ENCODE measurements around the gene STBD1. TPM values are rescaled to one million over a fixed set of nuclear protein-coding genes. Genes with fewer than 3 reads are reported as not detected.

Gene STBD1
- total and polyA plus RNA-seq, 8 donors = 2.2 to 9.0 (median 2.7) TPM

DNA sequence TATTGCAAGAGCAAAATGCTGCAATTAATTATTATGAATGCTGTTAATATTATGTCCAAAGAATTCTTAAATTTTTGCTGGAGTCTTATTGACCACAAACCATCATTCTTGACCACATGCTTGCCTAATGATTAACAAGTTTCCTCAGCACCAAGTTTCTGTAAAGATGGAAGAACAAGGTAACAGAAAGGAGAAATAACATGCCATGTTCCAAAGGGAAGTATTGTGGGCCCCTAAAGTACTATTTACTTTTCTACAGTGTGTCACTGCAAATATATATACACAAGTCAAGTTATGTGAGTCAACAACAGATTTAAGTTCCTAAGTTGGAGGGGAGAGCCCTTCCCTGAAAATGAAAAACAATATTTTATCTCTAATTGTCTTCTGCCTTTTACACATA lies 34.5 kb upstream of the STBD1 start:
- no peaks in the 10 kb centered on the region for H3K4me1 ChIP-seq
- ATAC-seq (peak; percentile 69), DNase-seq (no peak)
- no peaks in the 10 kb centered on the region for H3K9me3 ChIP-seq
- no peaks in the 10 kb centered on the region for H3K27me3 ChIP-seq
- H3K27ac ChIP-seq = no peak overlapping the region
- H3K4me3 ChIP-seq = no peak overlapping the region
- TF ChIP-seq, protein P1, sequence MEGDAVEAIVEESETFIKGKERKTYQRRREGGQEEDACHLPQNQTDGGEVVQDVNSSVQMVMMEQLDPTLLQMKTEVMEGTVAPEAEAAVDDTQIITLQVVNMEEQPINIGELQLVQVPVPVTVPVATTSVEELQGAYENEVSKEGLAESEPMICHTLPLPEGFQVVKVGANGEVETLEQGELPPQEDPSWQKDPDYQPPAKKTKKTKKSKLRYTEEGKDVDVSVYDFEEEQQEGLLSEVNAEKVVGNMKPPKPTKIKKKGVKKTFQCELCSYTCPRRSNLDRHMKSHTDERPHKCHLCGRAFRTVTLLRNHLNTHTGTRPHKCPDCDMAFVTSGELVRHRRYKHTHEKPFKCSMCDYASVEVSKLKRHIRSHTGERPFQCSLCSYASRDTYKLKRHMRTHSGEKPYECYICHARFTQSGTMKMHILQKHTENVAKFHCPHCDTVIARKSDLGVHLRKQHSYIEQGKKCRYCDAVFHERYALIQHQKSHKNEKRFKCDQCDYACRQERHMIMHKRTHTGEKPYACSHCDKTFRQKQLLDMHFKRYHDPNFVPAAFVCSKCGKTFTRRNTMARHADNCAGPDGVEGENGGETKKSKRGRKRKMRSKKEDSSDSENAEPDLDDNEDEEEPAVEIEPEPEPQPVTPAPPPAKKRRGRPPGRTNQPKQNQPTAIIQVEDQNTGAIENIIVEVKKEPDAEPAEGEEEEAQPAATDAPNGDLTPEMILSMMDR (IDR thresholded peaks at IDR 0.05) = no peak
- H3K36me3 ChIP-seq = no peaks in the 10 kb centered on the region
- intact Hi-C loops (cut with DNase I) = no loop called here

DNA sequence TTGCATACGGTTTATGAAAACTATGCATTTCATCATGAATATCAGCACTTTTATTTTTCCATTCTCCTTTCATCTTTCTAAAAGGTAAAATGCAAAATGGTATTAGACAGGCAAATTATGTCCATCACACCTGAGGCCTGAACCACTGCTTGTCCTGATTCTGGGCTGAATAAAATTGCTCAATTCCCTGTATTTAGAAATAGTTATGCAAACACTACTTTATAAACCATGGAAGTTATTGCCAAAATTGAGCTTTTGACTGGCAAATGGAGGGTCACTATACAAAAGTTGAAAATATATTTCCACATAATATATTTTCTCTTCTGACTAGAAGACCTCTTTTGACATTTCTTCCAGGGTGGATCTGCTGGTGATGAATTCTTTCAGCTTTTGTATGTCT lies 34.0 kb upstream of the STBD1 start:
- Histone ChIP-seq H3K27me3 (no peaks in the 10 kb centered on the region), H3K4me3 (no peak overlapping the region), H3K36me3 (no peaks in the 10 kb centered on the region), H3K4me1 (no peaks in the 10 kb centered on the region), H3K27ac (no peak overlapping the region), H3K9me3 (no peaks in the 10 kb centered on the region)
- TF ChIP-seq, protein P1 (IDR thresholded peaks at IDR 0.05) = no peak
- peak; percentile 24 for ATAC-seq
- DNase-seq = no peak
- intact Hi-C loops (cut with DNase I) = no loop called here

DNA sequence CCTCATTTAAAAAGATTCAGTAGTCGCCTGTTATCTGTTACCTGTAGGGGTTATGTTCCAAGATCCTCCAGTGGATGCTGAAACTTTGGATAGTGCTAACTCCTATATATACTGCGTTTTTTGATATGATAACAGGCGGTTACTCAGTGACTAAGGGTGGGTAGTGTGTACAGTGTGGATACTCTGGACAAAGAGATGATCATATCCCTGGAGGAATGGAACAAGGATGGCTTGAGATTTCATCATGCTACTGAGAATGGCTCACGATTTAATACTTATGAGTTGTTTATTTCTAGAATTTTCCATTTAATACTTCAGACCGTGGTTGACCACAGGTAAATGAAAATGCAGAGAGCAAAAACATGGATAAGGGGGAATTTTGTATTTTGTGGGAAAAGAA lies 33.5 kb upstream of the STBD1 start:
- H3K4me1 ChIP-seq = no peaks in the 10 kb centered on the region
- H3K9me3 ChIP-seq = no peaks in the 10 kb centered on the region
- ATAC-seq (no peak), DNase-seq (no peak)
- H3K27ac ChIP-seq = no peak overlapping the region
- intact Hi-C loops (cut with DNase I) = no loop called here
- no peaks in the 10 kb centered on the region for H3K36me3 ChIP-seq
- H3K4me3 ChIP-seq = no peak overlapping the region
- no peaks in the 10 kb centered on the region for H3K27me3 ChIP-seq
- TF ChIP-seq, protein P1 (IDR thresholded peaks at IDR 0.05) = no peak

DNA sequence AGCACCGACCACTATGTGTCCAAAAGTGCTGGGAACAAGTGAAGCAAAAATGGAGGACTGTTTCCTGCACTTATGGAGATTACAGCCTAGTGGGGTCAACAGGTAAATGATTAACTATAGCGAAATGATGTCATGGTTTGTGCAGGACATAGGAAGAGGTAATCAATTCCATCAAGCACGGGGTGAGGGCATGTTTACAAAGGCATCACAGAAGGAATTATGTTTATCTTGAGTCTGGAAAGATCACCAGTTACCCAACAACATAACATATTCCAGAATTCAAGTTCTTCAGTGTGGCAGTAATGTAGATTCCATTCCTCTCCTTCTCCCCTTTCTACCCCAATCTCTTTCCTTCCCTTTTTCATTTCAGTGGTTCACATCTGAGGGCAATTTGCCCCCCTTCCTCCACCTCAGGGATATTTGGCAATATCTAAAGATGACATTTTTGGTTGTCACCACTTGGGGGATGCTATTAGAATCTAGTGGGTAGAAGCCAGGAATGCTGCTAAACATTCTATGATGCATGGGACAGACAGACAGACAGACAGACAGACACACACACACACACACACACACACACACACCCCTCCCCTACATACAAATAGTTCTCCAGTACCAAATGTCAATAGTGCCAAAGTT lies 30.9 kb upstream of the STBD1 start:
- no peak overlapping the region for H3K4me3 ChIP-seq
- no peak overlapping the region for H3K27ac ChIP-seq
- H3K36me3 ChIP-seq = no peaks in the 10 kb centered on the region
- intact Hi-C loops (cut with DNase I) = no loop called here
- TF ChIP-seq, protein P1 (IDR thresholded peaks at IDR 0.05) = no peak
- ATAC-seq = no peak
- peaks cover 0 to 11% of the 10 kb centered on the region in 2 donors for H3K4me1 ChIP-seq
- DNase-seq = no peak
- H3K27me3 ChIP-seq = no peaks in the 10 kb centered on the region
- H3K9me3 ChIP-seq = no peaks in the 10 kb centered on the region

DNA sequence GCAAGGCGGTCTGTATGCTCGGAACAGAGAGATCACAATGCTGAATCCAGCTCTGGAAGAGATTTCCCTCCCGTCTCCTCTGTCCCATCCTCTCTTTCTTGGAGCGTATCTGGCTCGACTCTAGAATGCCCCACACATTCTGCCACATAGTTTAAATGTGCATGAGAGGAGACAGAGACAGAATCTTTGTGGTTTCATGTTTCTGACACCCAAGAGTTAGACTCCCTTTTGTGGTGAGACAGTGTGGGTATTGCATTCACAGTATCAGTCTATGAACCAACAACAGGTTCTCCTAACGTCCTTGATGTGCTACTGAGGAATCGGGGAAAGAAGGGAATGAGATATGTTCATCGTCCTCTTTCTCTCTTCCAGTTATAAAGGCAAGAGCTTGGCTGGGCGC lies 29.7 kb upstream of the STBD1 start:
- H3K27ac ChIP-seq = no peak overlapping the region
- ATAC-seq = no peak
- H3K36me3 ChIP-seq = no peaks in the 10 kb centered on the region
- H3K4me1 ChIP-seq = peaks cover 0 to 11% of the 10 kb centered on the region in 2 donors
- TF ChIP-seq, protein P1 (IDR thresholded peaks at IDR 0.05) = no peak
- DNase-seq = no peak
- no peaks in the 10 kb centered on the region for H3K9me3 ChIP-seq
- H3K27me3 ChIP-seq = no peaks in the 10 kb centered on the region
- intact Hi-C loops (cut with DNase I) = no loop called here
- no peak overlapping the region for H3K4me3 ChIP-seq
